Ishikawa (cell line): ENCODE results near the gene ARNT2.

Source experiments
- CEBPB ChIP-seq: IDR thresholded peaks from 2 replicates; pipeline ENCODE4 v1.6.1; 2012
- CREB1 ChIP-seq: IDR thresholded peaks from 2 replicates; pipeline ENCODE4 v1.6.1; 2012; ENCODE audit warnings: low read depth
- EGR1 ChIP-seq: IDR thresholded peaks from 2 replicates; pipeline ENCODE4 v1.6.1; 2012
- EP300 ChIP-seq: IDR thresholded peaks from 2 replicates; pipeline ENCODE4 v1.6.1; 2012; ENCODE audit warnings: borderline replicate concordance
- FOXM1 ChIP-seq: IDR thresholded peaks from 2 replicates; pipeline ENCODE4 v1.6.1; 2012; ENCODE audit warnings: low read depth, borderline replicate concordance
- NFIC ChIP-seq: IDR thresholded peaks from 2 replicates; pipeline ENCODE4 v1.6.1; 2012
- RAD21 ChIP-seq: IDR thresholded peaks from 2 replicates; pipeline ENCODE4 v1.6.1; 2012; ENCODE audit warnings: low read depth
- REST ChIP-seq: IDR thresholded peaks from 2 replicates; pipeline ENCODE4 v1.6.1; 2012; ENCODE audit warnings: low read depth, mild to moderate bottlenecking
- TAF1 ChIP-seq: IDR thresholded peaks from 2 replicates; pipeline ENCODE4 v1.6.1; 2012; ENCODE audit warnings: low read depth, mild to moderate bottlenecking
- TCF12 ChIP-seq: IDR thresholded peaks from 2 replicates; pipeline ENCODE4 v1.6.1; 2012; ENCODE audit warnings: low read depth
- TEAD4 ChIP-seq: IDR thresholded peaks from 2 replicates; pipeline ENCODE4 v1.6.1; 2012
- YY1 ChIP-seq: IDR thresholded peaks from 2 replicates; pipeline ENCODE4 v1.6.1; 2012; ENCODE audit warnings: low read depth
- ZBTB7A ChIP-seq: IDR thresholded peaks from 2 replicates; pipeline ENCODE4 v1.6.1; 2012; ENCODE audit warnings: low read depth
- TF ChIP-seq, protein P1 (sequence below): IDR thresholded peaks from 2 replicates; pipeline ENCODE4 v1.6.1; 2012
- TF ChIP-seq, protein P2 (sequence below): IDR thresholded peaks from 2 replicates; pipeline ENCODE4 v1.6.1; 2012

The ARNT2 gene

DNA sequence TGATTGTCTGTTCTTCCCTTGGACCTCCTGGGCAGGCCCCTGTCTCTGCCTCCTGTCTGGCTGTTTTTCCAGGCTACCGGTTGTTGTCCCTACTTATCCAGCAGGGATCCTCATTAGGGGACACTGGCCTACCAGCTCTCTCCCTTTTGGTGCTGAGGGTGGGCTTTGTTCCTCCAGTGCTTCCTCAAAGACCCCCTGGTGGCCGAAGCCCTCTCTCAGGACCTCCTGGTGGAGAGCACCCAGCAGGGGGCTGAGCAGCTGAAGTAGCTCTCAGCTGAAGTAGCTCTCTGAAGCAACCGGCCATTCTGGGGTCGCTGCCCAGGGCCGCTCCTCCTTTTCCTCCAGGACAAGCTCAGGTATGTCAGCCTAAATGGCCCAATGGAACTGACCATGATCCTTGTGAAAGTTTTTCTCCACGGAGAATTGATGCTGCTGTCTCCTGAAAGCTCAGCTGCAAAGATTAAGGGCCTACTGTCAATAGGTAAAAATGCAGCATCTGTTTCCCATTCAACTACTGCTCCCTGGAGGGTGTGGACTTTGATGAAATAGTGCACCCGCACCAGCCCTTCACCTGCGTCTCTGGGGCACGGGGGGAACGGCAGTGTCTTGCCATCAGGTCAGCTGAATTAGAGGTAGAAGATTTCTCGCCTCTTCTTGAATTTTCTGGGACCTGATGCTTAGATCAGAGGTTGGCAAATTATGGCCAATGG, 27.6 kb downstream of the ARNT2 start:
- no peak for TF ChIP-seq CREB1
- TF ChIP-seq CEBPB: no peak
- TF ChIP-seq RAD21: no peak
- TF ChIP-seq, protein P1, sequence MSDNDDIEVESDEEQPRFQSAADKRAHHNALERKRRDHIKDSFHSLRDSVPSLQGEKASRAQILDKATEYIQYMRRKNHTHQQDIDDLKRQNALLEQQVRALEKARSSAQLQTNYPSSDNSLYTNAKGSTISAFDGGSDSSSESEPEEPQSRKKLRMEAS: no peak
- TF ChIP-seq FOXM1: no peak
- TF ChIP-seq YY1: no peak
- TF ChIP-seq, protein P2, sequence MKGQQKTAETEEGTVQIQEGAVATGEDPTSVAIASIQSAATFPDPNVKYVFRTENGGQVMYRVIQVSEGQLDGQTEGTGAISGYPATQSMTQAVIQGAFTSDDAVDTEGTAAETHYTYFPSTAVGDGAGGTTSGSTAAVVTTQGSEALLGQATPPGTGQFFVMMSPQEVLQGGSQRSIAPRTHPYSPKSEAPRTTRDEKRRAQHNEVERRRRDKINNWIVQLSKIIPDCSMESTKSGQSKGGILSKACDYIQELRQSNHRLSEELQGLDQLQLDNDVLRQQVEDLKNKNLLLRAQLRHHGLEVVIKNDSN: no peak
- TF ChIP-seq EGR1: no peak
- no peak for TF ChIP-seq EP300
- TF ChIP-seq TCF12: no peak
- TF ChIP-seq TEAD4: no peak
- TF ChIP-seq ZBTB7A: no peak
- TF ChIP-seq NFIC: no peak
- TF ChIP-seq REST: no peak
- no peak for TF ChIP-seq TAF1

DNA sequence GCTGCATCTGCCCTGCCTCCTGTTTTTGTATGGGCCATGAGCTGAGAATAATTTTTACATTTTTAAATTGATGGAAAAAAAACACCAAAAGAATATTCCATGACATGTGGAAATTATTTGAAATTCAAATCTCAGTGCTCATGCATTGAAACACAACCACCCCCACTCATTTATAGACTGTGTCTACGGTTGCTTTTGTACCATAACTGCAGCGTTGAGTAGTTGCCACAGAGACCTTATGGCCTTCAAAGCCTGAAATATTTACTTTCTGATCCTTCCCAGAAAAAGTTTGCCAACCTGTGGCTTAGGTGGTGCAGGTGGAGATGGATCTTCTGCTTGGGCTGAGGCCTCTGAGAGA, 28.1 kb downstream of the ARNT2 start:
- TF ChIP-seq CEBPB: no peak
- TF ChIP-seq, protein P1: no peak
- no peak for TF ChIP-seq FOXM1
- TF ChIP-seq EGR1: no peak
- TF ChIP-seq RAD21: no peak
- no peak for TF ChIP-seq EP300
- TF ChIP-seq NFIC: no peak
- TF ChIP-seq REST: no peak
- no peak for TF ChIP-seq YY1
- no peak for TF ChIP-seq CREB1
- no peak for TF ChIP-seq TCF12

GRCh38 chr15:80433836-80434235, 29.7 kb downstream of the ARNT2 start:
- TF ChIP-seq, protein P1: no peak
- TF ChIP-seq NFIC (no peak), TEAD4 (no peak), EGR1 (no peak), ZBTB7A (no peak), CREB1 (no peak), YY1 (no peak), EP300 (no peak)

GRCh38 chr15:80434926-80435720, 30.9 kb downstream of the ARNT2 start:
- no peak for TF ChIP-seq EGR1
- no peak for TF ChIP-seq NFIC
- TF ChIP-seq RAD21: no peak
- TF ChIP-seq REST: no peak
- no peak for TF ChIP-seq FOXM1
- TF ChIP-seq, protein P2: no peak
